ENCODE measurements around the gene ZFP3.

GRCh38 chr17:5068236-5068635 is 10.0 kb upstream of the ZFP3 start:
- TF ChIP-seq CEBPB (IDR thresholded peaks at IDR 0.05) (no peak), REST (IDR thresholded peaks at IDR 0.05) (no peak), RCOR1 (IDR thresholded peaks at IDR 0.05; ENCODE audit: low read depth, low read length) (no peak), CBX8 (IDR thresholded peaks at IDR 0.05) (no peak), RAD21 (conservative IDR thresholded peaks at IDR 0.05 in 1 of 2, IDR thresholded peaks at IDR 0.05 in 1 of 2) (no peak)
- TF ChIP-seq, protein P1, sequence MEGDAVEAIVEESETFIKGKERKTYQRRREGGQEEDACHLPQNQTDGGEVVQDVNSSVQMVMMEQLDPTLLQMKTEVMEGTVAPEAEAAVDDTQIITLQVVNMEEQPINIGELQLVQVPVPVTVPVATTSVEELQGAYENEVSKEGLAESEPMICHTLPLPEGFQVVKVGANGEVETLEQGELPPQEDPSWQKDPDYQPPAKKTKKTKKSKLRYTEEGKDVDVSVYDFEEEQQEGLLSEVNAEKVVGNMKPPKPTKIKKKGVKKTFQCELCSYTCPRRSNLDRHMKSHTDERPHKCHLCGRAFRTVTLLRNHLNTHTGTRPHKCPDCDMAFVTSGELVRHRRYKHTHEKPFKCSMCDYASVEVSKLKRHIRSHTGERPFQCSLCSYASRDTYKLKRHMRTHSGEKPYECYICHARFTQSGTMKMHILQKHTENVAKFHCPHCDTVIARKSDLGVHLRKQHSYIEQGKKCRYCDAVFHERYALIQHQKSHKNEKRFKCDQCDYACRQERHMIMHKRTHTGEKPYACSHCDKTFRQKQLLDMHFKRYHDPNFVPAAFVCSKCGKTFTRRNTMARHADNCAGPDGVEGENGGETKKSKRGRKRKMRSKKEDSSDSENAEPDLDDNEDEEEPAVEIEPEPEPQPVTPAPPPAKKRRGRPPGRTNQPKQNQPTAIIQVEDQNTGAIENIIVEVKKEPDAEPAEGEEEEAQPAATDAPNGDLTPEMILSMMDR (IDR thresholded peaks at IDR 0.05): no peak
- TF ChIP-seq, protein P2, sequence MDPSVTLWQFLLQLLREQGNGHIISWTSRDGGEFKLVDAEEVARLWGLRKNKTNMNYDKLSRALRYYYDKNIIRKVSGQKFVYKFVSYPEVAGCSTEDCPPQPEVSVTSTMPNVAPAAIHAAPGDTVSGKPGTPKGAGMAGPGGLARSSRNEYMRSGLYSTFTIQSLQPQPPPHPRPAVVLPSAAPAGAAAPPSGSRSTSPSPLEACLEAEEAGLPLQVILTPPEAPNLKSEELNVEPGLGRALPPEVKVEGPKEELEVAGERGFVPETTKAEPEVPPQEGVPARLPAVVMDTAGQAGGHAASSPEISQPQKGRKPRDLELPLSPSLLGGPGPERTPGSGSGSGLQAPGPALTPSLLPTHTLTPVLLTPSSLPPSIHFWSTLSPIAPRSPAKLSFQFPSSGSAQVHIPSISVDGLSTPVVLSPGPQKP (IDR thresholded peaks at IDR 0.05; ENCODE audit: low read depth, low read length): no peak
